IMR-90 (cell line): ENCODE results near the gene SRMS. TPM values are rescaled to one million over a fixed set of nuclear protein-coding genes. Genes with fewer than 3 reads are reported as not detected.
A peak's percentile ranks its signal among the peaks of the same experiment; 100 is the strongest.

ENCODE experiments used
- ATAC-seq: fragments of 200-7000 bp; cut with Tn5 transposase; 2 replicates; pipeline ENCODE4 v1.9.1; 2020; ENCODE audit warnings: low read depth, mild to moderate bottlenecking, moderate library complexity
- BruUV-seq: library from RNA; stranded (reverse); fragments of 400-500 nt; replicated peaks from 2 replicates; lab custom pipeline; 2021; lab: Mats Ljungman, UMichigan
- CTCF ChIA-PET: fragments of 300-600 bp; formaldehyde crosslinking; extraction: SDS; loops from one replicate; lab custom pipeline; 2021; ENCODE audit warnings: antibody characterized with exemption; lab: Yijun Ruan, JAX
- POLR2A ChIA-PET: fragments of 300-600 bp; sonication (Branson Sonifier 250); formaldehyde crosslinking; loops from one replicate; lab custom pipeline; 2022; ENCODE audit warnings: antibody characterized with exemption; ENCODE audit not compliant: unreplicated experiment; lab: Charles Lee
- DNase-seq: peaks from one replicate; pipeline ENCODE4 v3.0.0; 2013
- H2AFZ ChIP-seq: replicated peaks from 2 replicates; pipeline ENCODE3; 2013; ENCODE audit warnings: low read length, mild to moderate bottlenecking; ENCODE audit not compliant: poor library complexity
- H2AK5ac ChIP-seq: 2 replicates; pipeline ENCODE4 v1.6.1; 2013; ENCODE audit warnings: low read depth, low read length, inconsistent platforms
- H2AK9ac ChIP-seq: replicated peaks from 2 replicates; pipeline ENCODE3; 2013; ENCODE audit warnings: mild to moderate bottlenecking, low read depth, low read length, moderate library complexity; ENCODE audit not compliant: poor library complexity
- H2BK120ac ChIP-seq: 2 replicates; pipeline ENCODE4 v1.6.1; 2013; ENCODE audit warnings: low read depth, low read length, inconsistent platforms
- H2BK15ac ChIP-seq: 3 replicates; pipeline ENCODE4 v1.6.1; 2013; ENCODE audit warnings: low read depth, low read length, inconsistent platforms
- H2BK20ac ChIP-seq: 2 replicates; pipeline ENCODE4 v1.6.1; 2013; ENCODE audit warnings: low read depth, mild to moderate bottlenecking, inconsistent platforms, low read length, moderate library complexity
- H2BK5ac ChIP-seq: 2 replicates; pipeline ENCODE4 v1.6.1; 2013; ENCODE audit warnings: mild to moderate bottlenecking, low read depth, low read length, inconsistent platforms; ENCODE audit not compliant: poor library complexity, severe bottlenecking
- H3K14ac ChIP-seq: replicated peaks from 2 replicates; pipeline ENCODE4 v1.6.1; 2013; ENCODE audit warnings: low read depth, low read length, inconsistent platforms
- H3K18ac ChIP-seq: 2 replicates; pipeline ENCODE4 v1.6.1; 2013; ENCODE audit warnings: low read depth, low read length, control low read depth
- H3K23ac ChIP-seq: 2 replicates; pipeline ENCODE4 v1.6.1; 2013; ENCODE audit warnings: low read depth, low read length, inconsistent platforms
- H3K27ac ChIP-seq: 2 replicates; pipeline ENCODE4 v1.5.1; 2013; ENCODE audit warnings: mild to moderate bottlenecking, control low read depth, low read length; ENCODE audit not compliant: insufficient read depth
- H3K27me3 ChIP-seq: 2 replicates; pipeline ENCODE4 v1.6.1; 2013; ENCODE audit warnings: low read length; ENCODE audit not compliant: control insufficient read depth, insufficient read depth
- H3K36me3 ChIP-seq: 2 replicates; pipeline ENCODE4 v1.6.1; 2013; ENCODE audit warnings: low read length, mixed read lengths; ENCODE audit not compliant: control insufficient read depth, insufficient read depth
- H3K4ac ChIP-seq: 2 replicates; pipeline ENCODE4 v1.6.1; 2013; ENCODE audit warnings: low read depth, low read length, inconsistent platforms
- H3K4me1 ChIP-seq: 2 replicates; pipeline ENCODE4 v1.6.1; 2013; ENCODE audit warnings: low read length, mixed read lengths; ENCODE audit not compliant: control insufficient read depth, insufficient read depth
- H3K4me2 ChIP-seq: 2 replicates; pipeline ENCODE4 v1.6.1; 2013; ENCODE audit warnings: low read depth, mild to moderate bottlenecking, control low read depth, low read length, moderate library complexity
- H3K4me3 ChIP-seq: 2 replicates; pipeline ENCODE4 v1.5.1; 2013; ENCODE audit warnings: low read depth, mild to moderate bottlenecking, control low read depth, low read length, moderate library complexity; ENCODE audit not compliant: insufficient read depth
- H3K56ac ChIP-seq: 2 replicates; pipeline ENCODE4 v1.6.1; 2013; ENCODE audit warnings: low read length, inconsistent platforms; ENCODE audit not compliant: insufficient read depth; ENCODE audit errors: extremely low read depth
- H3K79me1 ChIP-seq, 2 experiments: 2 replicates each; pipeline ENCODE4 v1.6.1; 2013; ENCODE audit warnings: low read length in 2 of 2, inconsistent platforms in 1 of 2, low read depth in 1 of 2
- H3K9ac ChIP-seq: 2 replicates; pipeline ENCODE4 v1.6.1; 2013; ENCODE audit warnings: low read depth, low read length, control low read depth
- H3K9me1 ChIP-seq: 2 replicates; pipeline ENCODE4 v1.6.1; 2013; ENCODE audit warnings: low read length, inconsistent platforms; ENCODE audit not compliant: insufficient read depth
- H3K9me3 ChIP-seq: 2 replicates; pipeline ENCODE4 v1.6.1; 2013; ENCODE audit warnings: low read length; ENCODE audit not compliant: control insufficient read depth, insufficient read depth
- H4K20me1 ChIP-seq: 2 replicates; pipeline ENCODE4 v1.6.1; 2013; ENCODE audit warnings: low read length, inconsistent platforms; ENCODE audit not compliant: insufficient read depth
- H4K5ac ChIP-seq: 2 replicates; pipeline ENCODE4 v1.6.1; 2013; ENCODE audit warnings: mild to moderate bottlenecking, low read depth, low read length, control low read depth
- H4K8ac ChIP-seq, 2 experiments: 2 replicates each; pipeline ENCODE4 v1.6.1; 2013; ENCODE audit warnings: low read depth in 2 of 2, low read length in 2 of 2, control low read depth in 1 of 2, inconsistent platforms in 1 of 2
- H4K91ac ChIP-seq: 2 replicates; pipeline ENCODE4 v1.6.1; 2013; ENCODE audit warnings: low read depth, low read length, inconsistent platforms; ENCODE audit not compliant: insufficient read depth
- BHLHE40 ChIP-seq: fragments of 150-350 bp; IDR thresholded peaks from 2 replicates; pipeline ENCODE4 v1.6.1; 2016; ENCODE audit warnings: mild to moderate bottlenecking, low read depth, low read length
- CEBPB ChIP-seq: IDR thresholded peaks from 2 replicates; pipeline ENCODE4 v1.6.1; 2012; ENCODE audit warnings: low read depth, low read length, improper control_type of control experiment
- CHD1 ChIP-seq: IDR thresholded peaks from 2 replicates; pipeline ENCODE4 v1.6.1; 2012; ENCODE audit warnings: low read depth, low read length, improper control_type of control experiment
- CTCF ChIP-seq: conservative IDR thresholded peaks from 2 replicates; pipeline ENCODE4 v1.5.1; 2012; ENCODE audit warnings: mild to moderate bottlenecking, low read depth, low read length, improper control_type of control experiment
- ELK1 ChIP-seq: fragments of 150-350 bp; IDR thresholded peaks from 2 replicates; pipeline ENCODE4 v1.6.1; 2016; ENCODE audit warnings: low read depth, mild to moderate bottlenecking, low read length, moderate library complexity, borderline replicate concordance
- FOS ChIP-seq: fragments of 150-350 bp; IDR thresholded peaks from 2 replicates; pipeline ENCODE4 v1.6.1; 2016; ENCODE audit warnings: low read depth, low read length
- MAFK ChIP-seq: IDR thresholded peaks from 2 replicates; pipeline ENCODE4 v1.6.1; 2012; ENCODE audit warnings: low read depth, low read length, improper control_type of control experiment
- MAZ ChIP-seq: IDR thresholded peaks from 2 replicates; pipeline ENCODE4 v1.6.1; 2012; ENCODE audit warnings: low read depth, mild to moderate bottlenecking, low read length, improper control_type of control experiment, moderate library complexity, borderline replicate concordance
- MXI1 ChIP-seq: IDR thresholded peaks from 2 replicates; pipeline ENCODE4 v1.6.1; 2012; ENCODE audit warnings: low read depth, mild to moderate bottlenecking, low read length, moderate library complexity, borderline replicate concordance
- NFE2L2 ChIP-seq: fragments of 150-350 bp; IDR thresholded peaks from 2 replicates; pipeline ENCODE4 v1.6.1; 2016; ENCODE audit warnings: low read depth, mild to moderate bottlenecking, low read length
- POLR2A ChIP-seq: IDR thresholded peaks from 2 replicates; pipeline ENCODE4 v1.6.1; 2012; ENCODE audit warnings: mild to moderate bottlenecking, low read depth, low read length
- RAD21 ChIP-seq: IDR thresholded peaks from 2 replicates; pipeline ENCODE4 v1.6.1; 2012; ENCODE audit warnings: low read length, improper control_type of control experiment
- RCOR1 ChIP-seq: IDR thresholded peaks from 2 replicates; pipeline ENCODE4 v1.6.1; 2012; ENCODE audit warnings: mild to moderate bottlenecking, low read length, improper control_type of control experiment; ENCODE audit not compliant: insufficient replicate concordance
- RFX5 ChIP-seq: IDR thresholded peaks from 2 replicates; pipeline ENCODE4 v1.8.0; 2012; ENCODE audit warnings: low read depth, mild to moderate bottlenecking, low read length, moderate library complexity
- SMC3 ChIP-seq: fragments of 150-350 bp; IDR thresholded peaks from 2 replicates; pipeline ENCODE4 v1.6.1; 2016; ENCODE audit warnings: low read depth, mild to moderate bottlenecking, antibody characterized with exemption, low read length, moderate library complexity
- USF2 ChIP-seq: fragments of 150-350 bp; IDR thresholded peaks from 2 replicates; pipeline ENCODE4 v1.6.1; 2017; ENCODE audit warnings: mild to moderate bottlenecking, antibody characterized with exemption, low read length, low read depth
- WGBS, 2 experiments: methylation state at CpG; one replicate each; pipeline versions ENCODE4 v1.1.5 to v1.1.7; 2013; ENCODE audit warnings: missing lambda C conversion rate in 2 of 2; ENCODE audit not compliant: insufficient read length in 1 of 2; ENCODE audit errors: extremely low coverage in 2 of 2; 5-methylcytosine and 5-hydroxymethylcytosine counted together
- dilution Hi-C: fragments of 300-500 bp; cut with HindIII; formaldehyde crosslinking; loops from one replicate; pipeline ENCODE4 v1.14.3; 2018; ENCODE audit warnings: low sequenced_read_pairs; ENCODE audit not compliant: unreplicated experiment
- in situ Hi-C: fragments of 300-500 bp; cut with MboI; formaldehyde crosslinking; loops from 3 replicates; pipeline ENCODE4 v1.14.3; 2019; ENCODE audit warnings: low sequenced_read_pairs, inconsistent platforms, mixed read lengths
- intact Hi-C: fragments of 100-400 bp; cut with micrococcal nuclease; formaldehyde crosslinking; loops from 2 replicates; pipeline ENCODE4 v1.10.0; 2022
- polyA plus RNA-seq, 3 experiments: library from polyadenylated mRNA; depleted of rRNA; stranded (reverse); fragments of >200 nt; gene quantifications; 2 replicates each; pipeline ENCODE4 v1.2.3, GENCODE V29; 2012; ENCODE audit warnings: low replicate concordance in 1 of 3
- total RNA-seq: library from RNA; depleted of rRNA; stranded (reverse); fragments of >200 nt; gene quantifications from 2 replicates; pipeline ENCODE4 v1.2.3, GENCODE V29; 2012

Gene SRMS
- total and polyA plus RNA-seq, 2 of the 4 experiments (the other 2 are of a cell fraction) = not detected

- Histone ChIP-seq H2BK15ac (no peak overlapping the region), H3K79me1 (no peaks in the 10 kb centered on the region), H4K5ac (no peak overlapping the region), H3K9me1 (no peaks in the 10 kb centered on the region), H3K4me3 (no peak overlapping the region), H2AK5ac (no peak overlapping the region), H3K18ac (no peak overlapping the region), H4K8ac (no peak overlapping the region), H3K9me3 (no peaks in the 10 kb centered on the region), H4K91ac (no peak overlapping the region), H3K4me2 (no peak overlapping the region), H2BK5ac (no peak overlapping the region), H3K9ac (no peak overlapping the region), H3K27ac (no peak overlapping the region), H2AK9ac (peak overlapping the region; percentile 82), H2BK20ac (no peak overlapping the region), H3K4ac (no peak overlapping the region), H3K27me3 (no peaks in the 10 kb centered on the region), H3K4me1 (peaks cover 5% of the 10 kb centered on the region; the same call in 1 of the 2 replicates), H2AFZ (no peak overlapping the region), H3K14ac (no peak overlapping the region), H3K23ac (no peak overlapping the region), H3K56ac (no peak overlapping the region), H3K36me3 (peaks cover 26% of the 10 kb centered on the region), H2BK120ac (no peak overlapping the region), H4K20me1 (no peaks in the 10 kb centered on the region; the same call in 1 of the 2 replicates)
- CTCF ChIA-PET = no interaction called here
- intact Hi-C loops = no loop called here
- in situ Hi-C loops = no loop called here
- TF ChIP-seq NFE2L2 (no peak), CEBPB (no peak), MXI1 (no peak), MAFK (no peak), POLR2A (no peak), BHLHE40 (no peak), CHD1 (no peak), RAD21 (no peak), ELK1 (no peak), CTCF (no peak), SMC3 (no peak), FOS (no peak), RCOR1 (no peak), RFX5 (no peak), USF2 (no peak), MAZ (no peak)
- dilution Hi-C loops = no loop called here
- BruUV-seq = no TSS peak
- ATAC-seq (no peak), DNase-seq (no peak)
- POLR2A ChIA-PET = no interaction called here
- WGBS, 2 experiments = 94% methylated on average over 5 of the region's 19 CpGs; no CpG with 5 or more reads in 1 of the 2 experiments
Measured at GRCh38 chr20:63557481-63557891, 9.9 kb upstream of the SRMS start.
